Kidney tubule cell (primary cell): ENCODE data around the gene IST1.
"Not testable (repeated sequence)": the region's sequence is repeated elsewhere in the genome, so short reads cannot be mapped to it uniquely, and the experiment has no call there.

Experiments
- DNase-seq: peaks from one replicate; pipeline ENCODE4 v3.0.0-alpha.2; 2018; ENCODE audit warnings: low spot score

Gene IST1

GRCh38 chr16:71894921-71895678, at the start of gene IST1:
Gene IST1 (plus strand): TSS chr16:71895531. CDS start chr16:71915641, 20,110 bp downstream.
- DNase-seq, result peak; percentile 99

- DNase-seq, result peak; percentile 92
Measured at GRCh38 chr16:71845639-71846430, 49.5 kb upstream of the IST1 start, which contains the start of gene ATXN1L. Gene ATXN1L (plus strand): TSS chr16:71845976. CDS start chr16:71849741, 3,765 bp downstream.

DNA sequence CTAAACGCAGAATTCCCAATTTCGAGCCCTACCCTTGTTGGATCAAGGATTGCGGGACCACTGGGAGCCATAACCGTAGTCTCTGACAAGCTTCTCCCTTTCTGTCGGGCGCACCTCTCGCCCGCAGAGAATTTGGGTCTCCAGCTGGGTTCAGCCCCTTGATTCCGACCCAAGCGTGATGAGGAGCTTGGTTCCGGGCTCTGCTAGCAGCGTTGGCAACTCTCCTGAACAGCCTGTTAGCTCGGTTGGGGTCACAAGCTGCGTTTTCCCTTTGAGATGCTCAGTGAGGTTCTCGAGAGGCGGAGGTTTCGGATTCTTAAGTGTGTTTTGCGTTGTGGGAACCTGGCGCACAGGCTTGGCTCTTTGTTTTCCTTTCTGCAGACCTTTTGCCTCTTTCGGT, 48.9 kb upstream of the IST1 start:
- DNase-seq, result no peak

GRCh38 chr16:71847096-71847495, 48.2 kb upstream of the IST1 start:
- no peak for DNase-seq

DNA sequence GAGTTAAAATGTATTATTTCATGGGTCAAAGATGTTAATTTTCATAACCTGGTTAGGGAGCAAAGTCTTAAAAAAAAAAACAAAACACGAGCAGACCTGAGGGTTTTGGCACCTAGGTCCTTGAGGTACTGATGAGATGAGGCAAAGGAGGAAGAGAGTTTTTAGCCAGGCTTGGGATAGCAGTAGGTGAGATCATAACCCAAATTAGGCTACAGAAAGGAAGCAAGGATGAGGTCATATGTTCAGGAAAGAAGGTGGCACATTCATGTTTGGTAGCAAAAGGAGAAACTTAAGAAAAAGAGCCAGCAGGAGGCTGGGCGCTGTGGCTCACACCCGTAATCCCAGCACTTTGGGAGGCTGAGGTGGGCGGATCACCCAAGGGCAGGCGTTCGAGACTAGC, 46.7 kb upstream of the IST1 start:
- DNase-seq, result peak; percentile 64

- DNase-seq, result no peak
Measured at GRCh38 chr16:71851746-71852145, 43.6 kb upstream of the IST1 start.

- DNase-seq, result no peak
Measured at GRCh38 chr16:71852158-71852557, 43.2 kb upstream of the IST1 start.

- no peak for DNase-seq
Measured at GRCh38 chr16:71852561-71852960, 42.8 kb upstream of the IST1 start.

DNA sequence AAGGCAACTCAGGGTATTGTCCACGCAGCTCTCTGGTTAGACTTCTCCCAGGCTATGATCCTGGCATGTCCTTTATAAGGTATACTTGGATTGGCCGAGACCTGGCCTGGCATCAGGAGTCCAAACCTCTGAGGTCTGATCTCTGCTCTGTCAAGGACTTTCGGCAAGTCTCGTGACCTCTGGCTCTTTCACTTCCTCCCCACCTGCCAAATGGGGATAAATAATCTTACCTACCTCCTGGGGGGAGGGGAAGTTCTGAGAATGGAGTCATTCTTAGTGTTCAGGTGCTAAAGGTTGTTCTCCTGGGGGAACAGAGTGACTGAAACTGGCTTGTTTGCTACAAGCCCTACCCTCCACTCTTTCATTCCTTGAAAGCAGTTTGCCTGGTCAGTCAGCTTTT, 41.9 kb upstream of the IST1 start:
- no peak for DNase-seq

DNA sequence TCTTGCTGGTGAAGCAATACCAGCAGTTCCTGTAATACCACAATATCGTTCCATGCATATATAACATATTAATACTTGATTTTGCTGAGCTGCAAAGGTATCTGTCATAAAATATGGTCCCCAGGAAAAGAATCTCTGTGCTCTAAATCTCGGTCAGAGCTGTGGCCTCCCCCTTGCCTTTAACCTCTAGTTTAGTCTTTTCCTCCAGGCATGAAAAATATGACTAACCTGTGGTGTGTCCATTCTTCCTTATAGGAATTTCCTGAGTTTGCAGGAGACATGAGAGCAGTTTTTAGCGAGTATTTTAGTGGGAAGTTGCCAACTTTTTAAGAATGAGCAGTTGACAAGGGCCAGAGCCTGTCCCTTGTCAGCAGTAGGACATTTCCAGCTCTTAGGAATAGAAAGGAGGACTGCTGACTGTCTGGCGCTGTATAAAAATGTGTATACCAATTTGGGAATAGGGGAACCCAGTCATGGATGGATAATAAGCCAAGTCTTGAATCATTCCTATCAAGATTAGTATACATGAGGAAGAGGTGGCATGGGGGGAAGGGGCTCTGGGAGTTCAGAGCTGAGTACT, 40.9 kb upstream of the IST1 start:
- peak; percentile 83 for DNase-seq

DNA sequence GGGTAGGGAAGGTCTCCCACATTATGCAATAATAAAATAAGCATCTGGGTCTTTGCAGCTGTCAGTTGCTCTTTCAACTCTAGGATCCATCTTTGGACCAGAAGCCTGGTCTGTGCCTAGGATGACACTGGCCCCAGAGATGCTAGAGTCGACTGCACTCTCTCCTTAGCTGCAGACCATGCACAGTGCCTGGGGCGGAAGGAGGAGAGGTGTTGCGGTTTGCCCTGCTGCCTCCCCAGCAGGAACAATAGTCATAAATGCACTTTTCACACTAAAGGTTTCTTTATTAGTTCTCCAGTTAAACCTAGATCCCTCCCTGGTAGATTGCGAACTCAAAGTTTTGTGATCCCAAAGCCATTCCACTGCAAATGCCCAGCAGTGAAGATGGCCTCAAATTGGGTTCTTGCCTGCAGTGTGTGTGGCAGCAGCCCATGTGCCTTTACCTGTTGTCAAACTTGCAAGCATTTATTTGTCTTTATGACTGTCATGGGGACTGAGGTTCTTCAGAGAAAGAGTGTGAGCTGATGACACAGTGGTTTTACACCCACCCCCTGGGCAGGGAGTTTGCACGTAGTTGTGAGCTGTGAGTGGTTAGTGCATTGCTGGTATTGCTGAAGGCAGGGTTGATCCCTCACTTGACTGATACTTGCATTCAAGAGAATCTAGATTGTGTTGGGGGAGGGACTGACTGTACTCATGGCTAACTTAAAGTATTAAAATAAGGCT, 39.2 kb upstream of the IST1 start:
- DNase-seq, result peak; percentile 30

DNA sequence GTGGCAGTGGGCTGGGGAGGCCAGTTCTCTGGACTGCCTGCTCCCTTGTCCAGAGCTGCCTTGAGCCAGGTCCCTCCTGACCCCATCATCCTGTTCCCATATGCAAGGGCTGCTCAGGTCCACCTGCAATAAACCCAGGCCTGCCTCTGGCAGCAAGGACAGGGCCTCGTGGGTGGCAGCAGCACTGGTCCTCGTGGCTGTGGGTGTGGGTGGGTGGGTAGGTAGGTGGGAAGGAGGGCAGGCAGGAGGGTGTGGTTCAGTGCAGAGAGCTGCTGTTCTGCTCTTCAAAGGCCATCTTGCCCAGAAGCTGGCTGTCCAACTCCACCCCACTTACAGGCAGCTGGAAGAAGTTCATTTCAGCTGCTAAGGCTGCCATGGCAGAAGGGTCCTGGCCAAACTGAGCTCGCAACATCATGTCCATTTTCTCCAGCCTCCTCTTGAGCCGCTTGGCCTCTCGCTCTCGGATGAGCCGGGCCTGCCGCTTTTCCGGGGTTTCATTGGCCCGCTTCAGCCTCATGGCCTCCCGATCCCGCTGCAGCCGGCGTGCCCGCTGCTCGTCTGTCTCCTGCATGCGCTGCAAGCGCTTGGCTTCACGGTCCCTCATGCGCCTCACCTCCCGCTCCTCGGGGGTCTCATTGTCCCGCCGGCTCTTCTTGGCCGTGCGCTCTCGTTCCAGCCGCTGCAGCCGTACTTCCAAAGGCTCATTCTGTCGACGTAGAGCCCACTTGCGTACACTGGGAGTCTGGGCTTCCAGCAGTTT, 35.4 kb upstream of the IST1 start:
- DNase-seq, result no peak

- no peak for DNase-seq
Measured at GRCh38 chr16:71863995-71864394, 31.3 kb upstream of the IST1 start.

- DNase-seq, result no peak
Measured at GRCh38 chr16:71865173-71865863, 30.0 kb upstream of the IST1 start.

DNA sequence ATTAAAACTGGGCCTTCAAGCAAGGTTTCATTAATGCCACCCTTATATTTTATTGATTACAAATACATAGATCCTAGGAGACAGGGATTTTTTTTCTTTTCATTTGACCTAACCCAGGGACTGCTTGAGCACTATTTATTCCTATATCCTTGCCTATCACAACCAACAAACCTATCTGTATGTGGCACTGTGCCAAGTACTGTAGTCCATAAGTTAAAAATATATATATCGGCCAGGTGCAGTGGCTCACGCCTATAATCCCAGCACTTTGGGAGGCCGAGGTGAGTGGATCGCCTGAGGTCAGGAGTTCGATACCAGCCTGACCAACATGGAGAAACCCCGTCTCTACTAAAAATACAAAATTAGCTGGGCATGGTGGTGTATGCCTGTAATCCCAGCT, 28.2 kb upstream of the IST1 start:
- DNase-seq, result not testable (repeated sequence)

DNA sequence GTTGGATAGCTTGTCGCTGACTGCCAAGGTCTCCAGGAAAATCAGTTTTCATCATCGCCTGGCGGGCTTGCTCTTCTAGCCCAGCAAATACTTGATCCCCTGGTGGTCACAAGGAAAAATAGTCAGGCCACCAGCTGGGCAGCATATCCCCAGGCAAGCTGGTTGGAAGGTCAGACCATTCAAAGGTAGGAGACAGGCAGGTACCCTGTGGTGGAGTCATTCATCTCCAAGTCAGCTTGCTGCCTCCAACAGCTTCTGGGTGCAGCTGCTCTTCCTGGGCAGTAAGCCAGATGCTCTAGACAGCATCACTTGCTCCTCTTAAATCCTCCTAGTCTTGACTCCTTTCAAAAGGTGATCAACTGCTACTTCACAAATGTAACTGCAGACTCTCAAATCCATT, 27.4 kb upstream of the IST1 start:
- DNase-seq, result no peak

DNA sequence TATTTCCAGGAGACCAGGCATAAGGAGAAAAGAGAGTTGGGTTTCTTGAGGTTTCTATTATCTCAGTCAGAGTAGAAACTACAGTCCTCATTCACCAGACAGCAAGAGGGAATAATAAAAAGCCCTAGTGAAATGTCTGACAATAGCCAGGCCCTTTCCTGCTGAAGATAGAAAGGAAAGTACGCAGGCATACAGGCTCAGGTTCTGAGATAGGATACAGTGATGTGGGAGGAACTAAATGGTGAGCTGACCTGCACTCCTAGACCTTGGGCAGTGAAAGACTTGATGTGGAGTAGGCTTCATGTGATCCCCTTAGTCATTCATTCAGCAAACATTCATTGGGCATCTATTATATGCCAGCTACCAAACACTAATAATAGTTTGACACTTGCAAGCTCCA, 26.2 kb upstream of the IST1 start:
- no peak for DNase-seq

- no peak for DNase-seq
Measured at GRCh38 chr16:71870818-71871217, 24.5 kb upstream of the IST1 start.

DNA sequence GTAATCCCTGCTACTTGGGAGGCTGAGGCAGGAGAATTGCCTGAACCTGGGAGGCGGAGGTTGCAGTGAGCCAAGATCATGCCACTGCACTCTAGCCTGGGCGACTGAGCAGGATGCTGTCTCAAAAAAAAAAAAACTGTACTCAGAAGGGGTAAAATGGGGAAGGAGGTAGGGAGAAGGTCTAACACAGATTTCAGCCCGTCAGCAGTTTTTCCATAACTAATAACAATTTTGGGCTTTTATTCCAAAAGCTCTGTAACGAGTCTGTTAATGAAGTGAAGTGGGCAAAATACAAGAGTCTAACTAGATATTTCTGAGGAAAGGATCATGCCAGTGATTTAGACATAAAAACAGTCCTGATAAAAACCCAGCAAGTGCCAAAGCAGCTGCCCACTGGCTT, 22.1 kb upstream of the IST1 start:
- no peak for DNase-seq

GRCh38 chr16:71878911-71879310, 16.4 kb upstream of the IST1 start:
- no peak for DNase-seq

- DNase-seq, result no peak
Measured at GRCh38 chr16:71880176-71880575, 15.2 kb upstream of the IST1 start.
